GM23338 (cell line): ENCODE results near the gene SIRPB2. TPM values are rescaled to one million over a fixed set of nuclear protein-coding genes. Genes with fewer than 3 reads are reported as not detected.

Experiments
- ATAC-seq: fragments of 200-7000 bp; cut with Tn5 transposase; 3 replicates; pipeline ENCODE4 v1.9.1; 2020
- DNase-seq: peaks from one replicate; pipeline ENCODE4 v3.0.0-alpha.2; 2015; ENCODE audit warnings: low spot score
- H2AFZ ChIP-seq: fragments of 200-600 bp; sonication (generic); 2 replicates; pipeline ENCODE4 v1.8.0; 2016; ENCODE audit warnings: antibody characterized with exemption, mild to moderate bottlenecking, moderate library complexity
- H3F3A ChIP-seq: fragments of 200-600 bp; sonication (generic); replicated peaks from 2 replicates; pipeline ENCODE4 v1.8.0; 2017; ENCODE audit warnings: antibody characterized with exemption, mixed run types, low read depth
- H3K27ac ChIP-seq: fragments of 200-600 bp; sonication (generic); 2 replicates; pipeline ENCODE4 v1.6.1; 2016; ENCODE audit warnings: low read depth
- H3K27me3 ChIP-seq: fragments of 200-600 bp; sonication (generic); 2 replicates; pipeline ENCODE4 v1.8.0; 2016; ENCODE audit warnings: mild to moderate bottlenecking, mixed run types, moderate library complexity; ENCODE audit not compliant: insufficient read depth
- H3K36me3 ChIP-seq: fragments of 200-600 bp; sonication (generic); 2 replicates; pipeline ENCODE4 v1.8.0; 2016; ENCODE audit warnings: mild to moderate bottlenecking; ENCODE audit not compliant: insufficient read depth
- H3K4me1 ChIP-seq: fragments of 200-600 bp; sonication (generic); 2 replicates; pipeline ENCODE4 v1.8.0; 2016; ENCODE audit warnings: mild to moderate bottlenecking, moderate library complexity; ENCODE audit not compliant: insufficient read depth
- H3K4me2 ChIP-seq: fragments of 200-600 bp; sonication (generic); 2 replicates; pipeline ENCODE4 v1.7.1; 2017; ENCODE audit warnings: mixed run types
- H3K4me3 ChIP-seq: fragments of 200-600 bp; sonication (generic); 2 replicates; pipeline ENCODE4 v1.6.1; 2016; ENCODE audit warnings: mixed run types
- H3K79me2 ChIP-seq: fragments of 200-600 bp; sonication (generic); replicated peaks from 2 replicates; pipeline ENCODE4 v1.8.0; 2017; ENCODE audit warnings: mild to moderate bottlenecking; ENCODE audit not compliant: insufficient read depth
- H3K9me2 ChIP-seq: fragments of 200-600 bp; sonication (generic); 2 replicates; pipeline ENCODE4 v1.8.0; 2017; ENCODE audit not compliant: insufficient read depth
- H4K20me1 ChIP-seq: fragments of 200-600 bp; sonication (generic); replicated peaks from 2 replicates; pipeline ENCODE4 v1.8.0; 2017; ENCODE audit warnings: mild to moderate bottlenecking; ENCODE audit not compliant: insufficient read depth
- H3K27ac Mint-ChIP-seq: 2 replicates; pipeline ENCODE4 v1.8.0; 2020; ENCODE audit warnings: inconsistent platforms, mild to moderate bottlenecking, moderate library complexity, mixed read lengths
- H3K27me3 Mint-ChIP-seq: 3 replicates; pipeline ENCODE4 v1.8.0; 2022; ENCODE audit warnings: low read depth, mild to moderate bottlenecking, moderate library complexity, mixed read lengths, inconsistent platforms; ENCODE audit not compliant: insufficient read depth, poor library complexity
- H3K36me3 Mint-ChIP-seq: 3 replicates; pipeline ENCODE4 v1.8.0; 2021; ENCODE audit warnings: low read depth, mild to moderate bottlenecking, inconsistent platforms, moderate library complexity, mixed read lengths
- H3K4me1 Mint-ChIP-seq: 3 replicates; pipeline ENCODE4 v1.8.0; 2020; ENCODE audit warnings: mild to moderate bottlenecking, inconsistent platforms, mixed read lengths
- H3K4me3 Mint-ChIP-seq: 3 replicates; pipeline ENCODE4 v1.8.0; 2021; ENCODE audit warnings: moderate library complexity, mild to moderate bottlenecking, inconsistent platforms, mixed read lengths
- H3K9me3 Mint-ChIP-seq: 3 replicates; pipeline ENCODE4 v1.8.0; 2020; ENCODE audit warnings: moderate library complexity, mild to moderate bottlenecking, inconsistent platforms, mixed read lengths
- CREB1 ChIP-seq: fragments of 250-450 bp; sonication (Bioruptor Pico); IDR thresholded peaks from 2 replicates; pipeline ENCODE4 v1.5.0; 2020; ENCODE audit warnings: low read depth, mild to moderate bottlenecking, moderate library complexity
- CTCF ChIP-seq, 2 experiments: fragments of 200-600 bp in 1 of 2; sonication (generic) in 1 of 2; conservative IDR thresholded peaks; 2 replicates each; pipeline versions ENCODE4 v1.5.1 to v1.6.1; 2016 to 2017; ENCODE audit warnings: antibody characterized with exemption in 2 of 2, low read depth in 2 of 2, mild to moderate bottlenecking in 2 of 2, moderate library complexity in 1 of 2
- ETS1 ChIP-seq: IDR thresholded peaks from 2 replicates; pipeline ENCODE4 v1.6.1; 2016; ENCODE audit warnings: antibody characterized with exemption
- EZH2 ChIP-seq: fragments of 200-600 bp; sonication (generic); IDR thresholded peaks from one replicate; pipeline ENCODE4 v1.8.0; 2017; ENCODE audit warnings: antibody characterized with exemption, mild to moderate bottlenecking, low read depth; ENCODE audit not compliant: unreplicated experiment
- EZH2phosphoT487 ChIP-seq: fragments of 200-600 bp; sonication (generic); IDR thresholded peaks from one replicate; pipeline ENCODE4 v1.8.1; 2018; ENCODE audit warnings: antibody characterized with exemption; ENCODE audit not compliant: unreplicated experiment
- JUNB ChIP-seq: IDR thresholded peaks from one replicate; pipeline ENCODE4 v1.6.1; 2016; ENCODE audit warnings: antibody characterized with exemption; ENCODE audit not compliant: unreplicated experiment
- NANOG ChIP-seq: IDR thresholded peaks from 2 replicates; pipeline ENCODE4 v1.6.1; 2016; ENCODE audit warnings: antibody characterized with exemption, borderline replicate concordance
- POLR2AphosphoS5 ChIP-seq: IDR thresholded peaks from 2 replicates; pipeline ENCODE4 v1.6.1; 2016; ENCODE audit warnings: antibody characterized with exemption, low read depth
- REST ChIP-seq: IDR thresholded peaks from one replicate; pipeline ENCODE4 v1.6.1; 2018; ENCODE audit warnings: antibody characterized with exemption; ENCODE audit not compliant: unreplicated experiment
- STAT1 ChIP-seq: IDR thresholded peaks from one replicate; pipeline ENCODE4 v1.6.1; 2016; ENCODE audit warnings: antibody characterized with exemption; ENCODE audit not compliant: unreplicated experiment
- ZNF114 ChIP-seq: fragments of 250-450 bp; sonication (Bioruptor Pico); IDR thresholded peaks from 2 replicates; pipeline ENCODE4 v1.5.0; 2020; ENCODE audit warnings: mild to moderate bottlenecking, moderate library complexity
- ZNF331 ChIP-seq: fragments of 250-450 bp; sonication (Bioruptor Pico); IDR thresholded peaks from 2 replicates; pipeline ENCODE4 v1.5.0; 2020; ENCODE audit warnings: low read depth, mild to moderate bottlenecking, moderate library complexity
- polyA plus RNA-seq: library from polyadenylated mRNA; unstranded; fragments of >200 nt; fragmentation: Nextera tagmentation; extraction: Ambion mirVana; gene quantifications from 2 replicates; pipeline ENCODE4 v1.2.1, GENCODE V29; 2016
- total RNA-seq: library from RNA; depleted of rRNA; stranded (reverse); fragments of >200 nt; shearing (Covaris generic); gene quantifications from 2 replicates; pipeline ENCODE4 v1.2.3, GENCODE V29; 2014
- TF ChIP-seq, protein P1 (sequence below): fragments of 250-450 bp; sonication (Bioruptor Pico); IDR thresholded peaks from 2 replicates; pipeline ENCODE4 v1.5.0; 2020; ENCODE audit warnings: mild to moderate bottlenecking, moderate library complexity

The SIRPB2 gene
- total and polyA plus RNA-seq, 2 experiments from 2014 or later = 0.29 TPM; not detected in 1

DNA sequence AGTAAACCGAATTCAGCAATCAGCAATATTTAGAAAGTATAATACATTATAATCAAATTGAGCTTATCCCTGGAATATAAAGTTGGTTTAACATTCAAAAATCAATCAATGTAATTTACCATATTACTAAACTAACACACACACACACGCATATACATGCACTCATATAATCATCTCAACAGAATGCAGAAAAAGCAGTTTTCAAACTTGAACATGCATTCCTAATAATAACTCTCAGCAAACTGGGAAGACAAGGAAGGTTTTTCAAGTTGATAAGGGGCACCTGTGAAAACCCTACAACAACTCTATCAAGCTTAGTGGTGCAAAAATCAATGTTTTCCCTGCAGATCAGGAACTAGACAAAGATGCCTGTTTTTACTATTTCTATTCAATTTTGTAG is 4.7 kb downstream of the SIRPB2 start:
- H3K27me3 ChIP-seq = no peaks in the 10 kb centered on the region
- no peaks in the 10 kb centered on the region for H3F3A ChIP-seq
- no peak for DNase-seq
- Mint-ChIP-seq H3K9me3 (no peaks in the 10 kb centered on the region), H3K27me3 (no peaks in the 10 kb centered on the region), H3K4me1 (no peaks in the 10 kb centered on the region), H3K36me3 (no peaks in the 10 kb centered on the region), H3K27ac (no peak overlapping the region), H3K4me3 (no peak overlapping the region)
- no peaks in the 10 kb centered on the region for H3K4me1 ChIP-seq
- H3K79me2 ChIP-seq = no peaks in the 10 kb centered on the region
- no peaks in the 10 kb centered on the region for H3K9me2 ChIP-seq
- no peaks in the 10 kb centered on the region; the same call in 1 of the 2 replicates for H4K20me1 ChIP-seq
- no peak overlapping the region for H3K27ac ChIP-seq
- no peak overlapping the region for H3K4me3 ChIP-seq
- H3K36me3 ChIP-seq = no peaks in the 10 kb centered on the region
- TF ChIP-seq, protein P1, sequence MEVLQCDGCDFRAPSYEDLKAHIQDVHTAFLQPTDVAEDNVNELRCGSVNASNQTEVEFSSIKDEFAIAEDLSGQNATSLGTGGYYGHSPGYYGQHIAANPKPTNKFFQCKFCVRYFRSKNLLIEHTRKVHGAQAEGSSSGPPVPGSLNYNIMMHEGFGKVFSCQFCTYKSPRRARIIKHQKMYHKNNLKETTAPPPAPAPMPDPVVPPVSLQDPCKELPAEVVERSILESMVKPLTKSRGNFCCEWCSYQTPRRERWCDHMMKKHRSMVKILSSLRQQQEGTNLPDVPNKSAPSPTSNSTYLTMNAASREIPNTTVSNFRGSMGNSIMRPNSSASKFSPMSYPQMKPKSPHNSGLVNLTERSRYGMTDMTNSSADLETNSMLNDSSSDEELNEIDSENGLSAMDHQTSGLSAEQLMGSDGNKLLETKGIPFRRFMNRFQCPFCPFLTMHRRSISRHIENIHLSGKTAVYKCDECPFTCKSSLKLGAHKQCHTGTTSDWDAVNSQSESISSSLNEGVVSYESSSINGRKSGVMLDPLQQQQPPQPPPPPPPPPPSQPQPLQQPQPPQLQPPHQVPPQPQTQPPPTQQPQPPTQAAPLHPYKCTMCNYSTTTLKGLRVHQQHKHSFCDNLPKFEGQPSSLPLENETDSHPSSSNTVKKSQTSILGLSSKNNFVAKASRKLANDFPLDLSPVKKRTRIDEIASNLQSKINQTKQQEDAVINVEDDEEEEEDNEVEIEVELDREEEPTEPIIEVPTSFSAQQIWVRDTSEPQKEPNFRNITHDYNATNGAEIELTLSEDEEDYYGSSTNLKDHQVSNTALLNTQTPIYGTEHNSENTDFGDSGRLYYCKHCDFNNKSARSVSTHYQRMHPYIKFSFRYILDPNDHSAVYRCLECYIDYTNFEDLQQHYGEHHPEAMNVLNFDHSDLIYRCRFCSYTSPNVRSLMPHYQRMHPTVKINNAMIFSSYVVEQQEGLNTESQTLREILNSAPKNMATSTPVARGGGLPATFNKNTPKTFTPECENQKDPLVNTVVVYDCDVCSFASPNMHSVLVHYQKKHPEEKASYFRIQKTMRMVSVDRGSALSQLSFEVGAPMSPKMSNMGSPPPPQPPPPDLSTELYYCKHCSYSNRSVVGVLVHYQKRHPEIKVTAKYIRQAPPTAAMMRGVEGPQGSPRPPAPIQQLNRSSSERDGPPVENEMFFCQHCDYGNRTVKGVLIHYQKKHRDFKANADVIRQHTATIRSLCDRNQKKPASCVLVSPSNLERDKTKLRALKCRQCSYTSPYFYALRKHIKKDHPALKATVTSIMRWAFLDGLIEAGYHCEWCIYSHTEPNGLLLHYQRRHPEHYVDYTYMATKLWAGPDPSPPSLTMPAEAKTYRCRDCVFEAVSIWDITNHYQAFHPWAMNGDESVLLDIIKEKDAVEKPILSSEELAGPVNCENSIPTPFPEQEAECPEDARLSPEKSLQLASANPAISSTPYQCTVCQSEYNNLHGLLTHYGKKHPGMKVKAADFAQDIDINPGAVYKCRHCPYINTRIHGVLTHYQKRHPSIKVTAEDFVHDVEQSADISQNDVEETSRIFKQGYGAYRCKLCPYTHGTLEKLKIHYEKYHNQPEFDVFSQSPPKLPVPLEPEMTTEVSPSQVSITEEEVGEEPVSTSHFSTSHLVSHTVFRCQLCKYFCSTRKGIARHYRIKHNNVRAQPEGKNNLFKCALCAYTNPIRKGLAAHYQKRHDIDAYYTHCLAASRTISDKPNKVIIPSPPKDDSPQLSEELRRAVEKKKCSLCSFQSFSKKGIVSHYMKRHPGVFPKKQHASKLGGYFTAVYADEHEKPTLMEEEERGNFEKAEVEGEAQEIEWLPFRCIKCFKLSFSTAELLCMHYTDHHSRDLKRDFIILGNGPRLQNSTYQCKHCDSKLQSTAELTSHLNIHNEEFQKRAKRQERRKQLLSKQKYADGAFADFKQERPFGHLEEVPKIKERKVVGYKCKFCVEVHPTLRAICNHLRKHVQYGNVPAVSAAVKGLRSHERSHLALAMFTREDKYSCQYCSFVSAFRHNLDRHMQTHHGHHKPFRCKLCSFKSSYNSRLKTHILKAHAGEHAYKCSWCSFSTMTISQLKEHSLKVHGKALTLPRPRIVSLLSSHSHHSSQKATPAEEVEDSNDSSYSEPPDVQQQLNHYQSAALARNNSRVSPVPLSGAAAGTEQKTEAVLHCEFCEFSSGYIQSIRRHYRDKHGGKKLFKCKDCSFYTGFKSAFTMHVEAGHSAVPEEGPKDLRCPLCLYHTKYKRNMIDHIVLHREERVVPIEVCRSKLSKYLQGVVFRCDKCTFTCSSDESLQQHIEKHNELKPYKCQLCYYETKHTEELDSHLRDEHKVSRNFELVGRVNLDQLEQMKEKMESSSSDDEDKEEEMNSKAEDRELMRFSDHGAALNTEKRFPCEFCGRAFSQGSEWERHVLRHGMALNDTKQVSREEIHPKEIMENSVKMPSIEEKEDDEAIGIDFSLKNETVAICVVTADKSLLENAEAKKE = no peak
- TF ChIP-seq POLR2AphosphoS5 = no peak
- TF ChIP-seq ZNF331 (CRISPR knock-in tag) = no peak
- TF ChIP-seq NANOG = no peak
- TF ChIP-seq JUNB = no peak
- no peak for TF ChIP-seq ZNF114 (CRISPR knock-in tag)
- no peak for TF ChIP-seq CREB1 (CRISPR knock-in tag)
- TF ChIP-seq CTCF (conservative IDR thresholded peaks at IDR 0.05; ENCODE audit: low read depth in 2 of 2) = no peak
- no peak for TF ChIP-seq REST
- no peak for TF ChIP-seq STAT1
- no peak for TF ChIP-seq EZH2phosphoT487
- TF ChIP-seq EZH2 = no peak
- TF ChIP-seq ETS1 = no peak
- no peak overlapping the region for H2AFZ ChIP-seq
- H3K4me2 ChIP-seq = no peak overlapping the region
- no peak for ATAC-seq
